Activated effector memory CD4-positive, alpha-beta T cell treated with anti-CD3 and anti-CD28 coated beads, Interleukin-2, amount 50 U/mL, for 16 hours (primary cell): ENCODE data around the gene AKT3.
"Not testable (repeated sequence)": the region's sequence is repeated elsewhere in the genome, so short reads cannot be mapped to it uniquely, and the experiment has no call there.

Experiments used
- DNase-seq: peaks from one replicate; pipeline ENCODE4 v3.0.0-alpha.2; 2020

AKT3 gene

DNA sequence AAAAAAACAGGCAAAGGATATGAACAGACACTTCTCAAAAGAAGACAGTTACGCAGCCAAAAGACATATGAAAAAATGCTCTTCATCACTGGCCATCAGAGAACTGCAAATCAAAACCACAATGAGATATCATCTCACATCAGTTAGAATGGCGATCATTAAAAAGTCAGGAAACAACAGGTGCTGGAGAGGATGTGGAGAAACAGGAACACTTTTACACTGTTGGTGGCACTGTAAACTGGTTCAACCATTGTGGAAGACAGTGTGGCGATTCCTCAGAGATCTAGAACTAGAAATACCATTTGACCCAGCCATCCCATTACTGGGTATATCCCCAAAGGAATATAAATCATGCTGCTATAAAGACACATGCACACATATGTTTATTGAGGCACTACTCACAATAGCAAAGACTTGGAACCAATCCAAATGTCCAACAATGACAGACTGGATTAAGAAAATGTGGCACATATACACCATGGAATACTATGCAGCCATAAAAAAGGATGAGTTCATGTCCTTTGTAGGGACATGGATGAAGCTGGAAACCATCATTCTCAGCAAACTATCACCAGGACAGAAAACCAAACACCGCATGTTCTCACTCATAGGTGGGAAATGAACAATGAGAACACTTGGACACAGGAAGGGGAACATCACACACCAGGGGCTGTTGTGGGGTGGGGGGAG is 77.5 kb downstream of the AKT3 start:
- DNase-seq, result not testable (repeated sequence)

DNA sequence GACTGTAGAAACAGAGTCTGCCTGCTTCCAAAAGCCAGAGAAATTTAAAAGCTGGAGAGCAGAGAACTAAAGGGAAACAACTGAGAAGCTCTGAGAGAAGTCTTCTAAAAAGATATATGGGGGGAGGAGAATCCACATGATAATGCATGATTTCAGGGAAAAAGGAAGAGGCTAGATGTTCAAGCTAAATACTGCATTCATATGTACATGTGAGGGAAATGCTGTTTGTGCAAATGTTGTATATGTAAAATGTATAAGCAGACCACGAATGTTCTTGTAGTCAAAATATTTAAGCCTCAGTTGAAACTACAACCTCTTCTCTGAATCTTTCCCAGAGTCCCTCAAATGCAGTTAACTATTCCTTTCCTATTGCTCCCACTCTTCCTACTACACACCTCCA is 79.2 kb downstream of the AKT3 start:
- no peak for DNase-seq

DNA sequence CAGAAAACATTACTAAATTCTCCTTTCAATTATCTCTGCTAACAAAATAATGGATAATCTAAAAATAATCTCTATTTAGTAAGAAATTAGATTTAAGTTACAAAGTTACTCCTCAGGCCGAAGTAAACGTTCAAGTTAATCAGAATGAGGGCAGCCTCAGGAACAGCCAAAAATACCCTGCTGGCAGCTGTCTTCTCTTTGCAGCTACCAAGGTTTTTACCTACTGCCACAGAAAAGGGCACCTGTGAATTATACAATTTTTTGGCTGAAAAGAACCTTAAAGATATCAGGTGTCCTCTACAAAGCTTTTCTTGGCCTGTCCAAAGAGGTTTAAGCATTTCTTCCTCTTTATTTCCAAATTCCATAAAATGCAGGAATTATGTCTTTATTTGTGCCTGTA is 84.4 kb downstream of the AKT3 start:
- DNase-seq, result no peak

DNA sequence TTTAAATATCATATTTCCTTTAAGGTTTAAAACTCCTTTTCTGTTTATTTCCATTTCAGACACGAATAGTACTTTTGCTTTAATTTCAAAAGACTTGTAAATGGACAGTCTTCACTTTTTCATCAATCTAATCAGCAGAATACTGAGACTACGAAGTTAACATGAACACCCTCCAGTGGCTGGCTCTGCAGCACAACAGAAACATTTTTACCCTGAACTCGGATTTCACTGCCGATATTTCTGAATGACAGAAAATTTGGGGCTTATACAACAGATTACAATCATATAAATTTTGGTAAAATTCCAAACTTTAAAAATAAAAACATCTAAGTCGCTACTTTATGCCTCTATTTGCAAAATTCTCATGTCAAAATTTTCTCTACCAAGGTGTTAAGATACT is 86.2 kb downstream of the AKT3 start:
- DNase-seq, result no peak

DNA sequence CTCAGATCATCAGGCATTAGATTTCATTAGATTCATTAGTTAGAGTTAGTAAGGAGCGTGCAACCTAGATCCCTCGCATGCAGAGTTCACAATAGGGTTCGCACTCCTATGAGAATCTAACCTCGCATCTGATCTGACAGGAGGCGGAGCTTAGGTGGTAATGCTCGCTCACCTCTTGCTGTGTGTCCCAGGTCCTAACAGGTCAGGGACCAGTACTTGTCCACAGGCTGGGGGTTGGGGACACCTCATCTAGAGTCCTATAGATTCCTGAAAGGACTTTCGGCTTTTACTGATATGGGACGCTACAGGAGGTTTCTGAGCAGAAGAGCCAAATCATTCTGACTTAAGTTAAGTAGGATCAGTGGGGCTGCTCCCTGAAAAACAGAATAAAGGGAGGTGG is 91.4 kb downstream of the AKT3 start:
- DNase-seq, result no peak

DNA sequence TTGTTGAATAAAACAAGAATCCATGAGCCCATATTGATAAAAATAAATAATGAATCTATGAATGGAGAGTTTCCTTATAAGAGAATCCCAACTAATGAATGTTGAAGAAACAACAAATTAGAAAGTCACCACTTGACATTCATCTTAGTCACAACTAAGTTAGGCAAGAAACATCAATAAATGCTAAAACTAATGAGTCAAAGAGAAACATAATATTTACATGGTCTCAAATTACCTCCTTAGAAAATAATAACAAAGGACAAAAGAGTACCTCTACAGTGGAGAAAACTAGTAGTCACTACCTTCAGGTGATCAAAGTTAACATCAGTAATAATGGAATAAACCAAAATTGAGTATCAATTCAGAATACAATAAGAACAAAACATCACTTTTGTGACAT is 93.5 kb downstream of the AKT3 start:
- DNase-seq, result no peak

DNA sequence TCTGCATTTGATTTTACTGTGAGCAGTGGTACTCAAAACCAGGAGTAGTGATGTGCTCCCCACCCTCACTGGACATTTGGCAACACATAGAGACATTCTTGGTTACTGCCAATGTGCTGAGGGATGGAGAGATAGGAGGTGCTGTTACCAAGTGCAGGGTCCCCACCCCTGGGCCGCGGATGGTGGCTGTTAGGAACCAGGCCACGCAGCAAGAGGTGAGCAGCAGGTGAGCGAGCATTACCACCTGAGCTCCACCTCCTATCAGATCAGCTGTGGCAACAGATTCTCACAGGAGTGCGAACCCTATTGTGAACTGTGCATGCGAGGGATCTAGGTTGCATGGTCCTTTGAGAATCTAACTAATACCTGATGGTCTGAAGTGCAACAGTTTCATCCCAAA is 95.7 kb downstream of the AKT3 start:
- no peak for DNase-seq

DNA sequence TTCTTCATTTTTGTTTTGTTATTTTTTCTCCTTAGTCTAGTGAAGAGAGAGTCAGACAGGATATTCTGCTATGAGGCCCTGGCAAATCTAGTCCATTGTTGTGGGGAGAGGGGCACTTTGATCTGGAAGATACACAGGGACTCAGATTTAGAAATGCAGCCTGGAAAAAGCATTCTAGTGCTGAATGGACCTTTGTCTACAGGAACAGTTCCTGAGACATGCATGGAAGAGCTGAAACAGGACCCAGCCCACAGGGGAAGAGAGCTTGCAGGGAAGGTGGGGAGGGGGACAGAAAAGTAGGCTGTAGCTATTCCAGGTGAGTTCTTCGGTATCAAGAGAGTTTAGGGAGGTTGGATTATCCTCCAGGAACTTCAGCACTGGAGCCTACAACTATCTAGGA is 98.5 kb downstream of the AKT3 start:
- DNase-seq, result no peak

DNA sequence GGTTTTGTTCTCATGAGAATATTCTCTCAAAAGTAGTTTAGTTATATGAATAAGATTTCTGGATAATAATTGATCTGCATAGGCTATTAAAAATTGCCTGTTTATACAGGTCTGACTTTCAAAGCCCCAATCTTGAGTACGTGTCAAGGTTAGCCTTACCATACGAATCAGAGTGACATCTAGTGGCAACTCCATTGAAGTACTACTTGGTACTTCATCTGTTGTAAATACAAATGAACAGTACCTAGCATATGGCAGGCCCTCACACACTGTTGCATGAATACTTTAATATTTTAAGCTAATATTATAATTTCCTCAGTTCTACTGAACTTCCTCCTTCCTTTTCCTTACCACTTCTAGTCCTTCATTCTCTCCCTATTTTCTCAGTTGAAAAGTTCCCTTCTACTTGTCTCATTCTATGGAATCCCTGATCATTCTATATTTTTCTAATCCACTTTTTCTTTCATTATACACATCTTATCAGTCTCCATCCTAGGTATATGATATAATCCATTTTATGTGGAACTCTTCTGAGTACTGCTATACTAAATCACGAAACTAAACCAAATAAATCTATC is 101.2 kb downstream of the AKT3 start:
- DNase-seq, result no peak

DNA sequence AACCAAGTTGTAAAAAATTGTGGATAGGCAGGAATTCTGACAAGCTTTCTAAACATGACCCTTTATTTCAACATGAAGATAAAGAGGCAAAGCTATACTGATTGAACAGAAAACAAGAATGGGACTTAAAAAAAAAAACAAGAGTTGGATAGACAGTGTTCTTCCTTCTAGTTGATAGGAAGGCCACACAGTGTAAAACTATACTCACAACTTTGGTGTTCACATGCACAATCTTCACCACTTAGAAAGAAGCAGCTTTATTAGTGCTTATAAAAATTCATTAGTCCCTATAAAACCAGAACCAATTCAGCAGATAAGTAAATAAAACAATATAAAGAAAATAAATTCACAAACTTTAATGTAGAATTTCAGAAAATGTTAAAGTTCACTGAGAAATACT is 101.8 kb downstream of the AKT3 start:
- DNase-seq, result no peak

DNA sequence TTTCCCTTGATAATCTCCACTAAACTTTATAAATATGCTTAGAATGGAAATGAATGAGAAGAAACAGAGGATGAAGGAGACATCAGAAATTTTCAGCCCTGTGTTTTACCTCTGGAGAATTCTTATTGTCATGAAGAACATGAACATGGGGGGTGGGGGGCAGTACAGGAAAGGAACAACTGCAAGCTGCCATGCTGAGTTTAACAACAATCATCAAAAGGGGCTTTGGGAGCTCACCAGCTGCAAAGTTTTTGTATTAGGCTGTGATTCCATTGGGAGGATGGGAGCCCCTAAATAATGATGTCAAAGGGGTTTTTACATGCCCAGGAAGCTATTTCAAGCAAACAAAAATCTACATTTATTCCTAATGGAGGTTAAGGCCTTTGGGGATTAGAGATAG is 103.3 kb downstream of the AKT3 start:
- DNase-seq, result no peak

DNA sequence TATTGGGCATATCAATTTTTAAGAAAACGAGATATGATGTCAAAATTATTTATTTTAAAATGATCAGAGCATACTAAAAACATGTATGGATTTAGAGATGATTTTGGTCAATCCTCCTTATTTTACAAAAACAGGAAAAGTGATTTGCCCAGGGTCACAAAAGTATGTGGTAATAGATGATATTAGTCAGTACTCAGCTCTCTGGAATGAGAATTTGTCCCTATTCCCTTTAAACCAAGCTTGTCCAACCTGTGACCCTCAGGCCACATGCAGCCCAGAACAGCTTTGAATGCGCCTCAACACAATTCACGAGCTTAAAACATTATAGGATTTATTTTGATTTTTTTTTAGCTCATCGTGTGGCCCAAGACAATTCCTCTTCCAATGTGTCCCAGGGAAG is 104.7 kb downstream of the AKT3 start:
- DNase-seq, result no peak

DNA sequence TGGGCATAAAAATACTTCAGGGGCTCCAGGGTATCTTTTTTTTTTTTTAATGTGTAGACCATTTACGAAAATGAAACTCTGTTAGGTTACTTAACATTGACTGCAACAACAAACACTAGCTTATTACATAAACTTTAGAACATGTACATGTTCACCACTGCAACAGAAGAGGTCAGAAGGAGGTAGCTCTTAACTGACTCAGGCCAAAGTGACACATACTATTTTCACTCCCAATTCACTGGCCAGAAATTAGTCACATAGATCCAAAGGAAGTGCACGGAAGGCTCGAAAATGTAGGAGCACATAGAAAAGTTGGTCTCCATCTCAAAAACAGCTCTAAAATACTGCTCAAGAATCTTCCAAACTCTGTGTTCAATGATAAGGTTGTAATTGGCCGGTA is 107.2 kb downstream of the AKT3 start:
- DNase-seq, result no peak

DNA sequence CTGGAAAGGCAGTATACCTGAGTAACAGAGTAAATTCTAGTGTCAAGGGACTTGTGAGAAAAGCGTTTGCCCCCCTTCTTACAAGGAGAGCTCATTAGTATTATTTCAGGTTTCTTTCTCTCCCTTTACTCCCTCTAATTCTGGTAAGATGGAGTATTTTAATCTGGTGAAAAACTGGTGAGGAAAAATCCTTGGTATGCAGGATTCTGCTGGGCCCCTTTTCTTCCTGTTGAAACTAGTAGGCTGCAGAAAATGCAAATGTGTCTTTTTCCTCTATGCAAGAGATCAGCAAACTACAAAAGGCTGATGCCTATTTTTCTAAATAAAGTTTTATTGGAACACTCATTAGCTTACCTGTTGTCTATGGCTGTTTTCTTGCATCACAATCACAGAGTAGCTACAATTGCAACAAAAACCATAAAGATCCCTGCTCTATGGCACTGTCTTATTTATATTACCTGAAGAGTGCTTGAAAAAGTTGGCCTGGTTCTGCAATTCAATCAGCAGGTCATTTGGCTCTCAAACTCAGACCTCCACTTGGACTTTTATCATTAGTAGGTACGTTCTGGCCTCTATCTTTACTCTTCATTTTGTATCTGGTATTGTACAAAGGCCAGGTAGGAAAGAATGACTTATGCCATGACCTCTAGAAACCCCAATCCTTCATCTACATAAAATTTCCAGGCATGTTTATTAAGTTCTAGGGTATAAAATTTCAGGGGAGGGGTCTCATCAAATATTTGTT is 109.6 kb downstream of the AKT3 start:
- DNase-seq, result no peak

DNA sequence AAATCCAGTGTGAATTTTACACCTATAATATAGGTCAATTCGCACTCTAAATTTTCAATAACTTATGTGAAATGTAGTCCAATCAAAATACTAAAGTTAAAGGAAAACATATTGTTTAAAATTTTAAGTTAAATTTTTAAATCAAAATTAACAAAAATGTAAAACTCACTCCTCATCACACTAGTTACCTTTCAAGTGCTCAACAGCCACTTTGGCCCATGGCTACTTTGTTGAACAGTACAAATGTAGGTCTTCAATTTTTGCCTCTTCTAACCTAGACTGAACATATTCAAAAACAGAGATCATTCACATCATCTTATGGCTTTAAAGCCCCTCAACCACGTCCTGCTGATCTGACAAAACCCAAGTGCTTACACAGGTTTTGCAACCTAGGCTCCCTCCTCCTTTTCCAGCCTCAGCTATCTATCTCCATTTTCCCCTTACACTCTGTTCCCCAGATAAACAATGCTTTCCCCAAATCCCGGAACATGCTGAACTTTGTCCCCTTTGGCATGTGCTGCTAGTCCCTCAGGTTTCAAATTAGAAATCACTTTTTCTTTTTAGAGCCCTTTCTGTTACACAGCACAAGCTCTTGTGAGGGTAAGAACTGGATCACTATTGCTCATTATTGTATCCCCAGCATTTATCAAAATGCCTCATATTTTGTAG is 110.6 kb downstream of the AKT3 start:
- no peak for DNase-seq

DNA sequence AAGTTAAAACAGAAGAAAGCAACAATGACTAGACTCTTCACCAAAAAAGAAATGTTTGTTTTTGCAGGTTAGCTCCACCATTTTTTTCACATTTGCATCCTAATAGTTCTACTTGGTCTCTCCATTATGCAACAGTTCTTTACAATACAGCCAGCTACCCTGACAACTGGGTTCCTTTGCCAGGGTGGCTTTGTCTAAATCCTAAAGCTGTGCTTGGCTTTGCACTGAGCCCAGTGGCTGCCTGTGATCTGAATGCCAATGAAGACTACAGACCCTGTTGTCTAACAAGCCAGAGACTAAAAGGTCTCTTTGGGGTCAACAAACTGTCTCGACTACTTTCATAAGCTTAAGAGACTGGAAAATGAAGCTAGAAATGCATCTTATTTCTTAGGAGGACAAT is 112.0 kb downstream of the AKT3 start:
- no peak for DNase-seq

DNA sequence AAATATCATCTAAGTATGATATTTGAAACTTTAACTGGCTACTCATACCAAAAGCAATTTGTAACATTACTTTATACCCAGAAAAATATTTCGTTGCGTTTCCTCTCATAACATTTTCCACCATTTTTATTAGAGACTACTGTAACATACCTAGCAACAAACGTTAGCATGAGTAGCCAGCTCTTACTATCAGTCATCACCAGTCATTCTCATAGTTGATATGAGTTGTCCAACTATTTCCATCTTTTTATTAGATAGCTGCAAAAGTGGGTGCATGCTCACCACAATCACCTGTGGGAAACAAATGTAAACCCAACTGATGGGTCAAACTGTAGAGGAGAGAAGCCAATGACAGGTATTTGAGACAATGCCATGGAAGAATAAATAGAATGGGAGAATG is 114.6 kb downstream of the AKT3 start:
- DNase-seq, result no peak

DNA sequence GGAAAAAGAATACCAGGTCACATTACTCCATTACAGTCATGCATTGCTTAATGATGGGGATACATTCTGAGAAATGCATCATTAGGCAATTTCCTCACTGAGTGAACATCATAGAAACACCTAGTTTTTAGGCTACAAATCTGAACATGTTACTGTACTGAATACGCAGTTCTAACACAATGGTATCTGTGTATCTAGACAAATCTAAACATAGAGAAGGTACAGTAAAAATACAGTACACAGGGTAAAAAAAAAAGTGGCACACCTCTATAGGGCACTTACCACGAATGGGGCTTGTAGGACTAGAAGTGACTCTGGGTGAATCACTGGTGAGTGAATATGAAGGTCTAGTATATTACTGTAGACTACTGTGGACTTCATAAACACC is 115.7 kb downstream of the AKT3 start:
- no peak for DNase-seq

DNA sequence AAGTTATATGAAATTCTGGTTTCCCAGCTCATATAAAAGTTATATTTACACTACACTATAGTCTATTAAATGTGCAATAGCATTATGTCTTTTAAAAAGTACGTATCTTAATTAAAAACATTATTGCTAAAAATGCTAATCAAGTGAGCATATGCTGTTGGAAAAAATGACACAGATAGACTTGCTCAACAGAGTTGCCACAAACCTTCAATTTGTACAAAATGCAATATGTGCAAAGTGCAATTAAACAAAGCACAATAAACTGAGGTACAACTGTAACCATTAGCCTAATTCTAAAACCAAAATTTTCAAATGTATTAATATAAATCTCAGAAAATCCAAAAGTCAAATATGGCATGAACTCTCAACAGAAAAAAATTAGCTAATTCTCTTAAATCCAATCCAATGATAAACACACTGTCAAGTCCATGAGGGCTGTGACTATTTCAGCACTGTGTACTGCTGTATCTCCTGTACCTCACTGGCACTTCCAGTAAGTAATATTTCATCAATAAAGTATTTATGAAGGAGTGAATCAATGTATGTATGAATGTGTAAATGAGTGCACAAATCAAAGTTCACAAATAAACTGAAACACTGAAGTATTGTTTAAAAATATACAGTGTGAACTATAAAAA is 116.3 kb downstream of the AKT3 start:
- no peak for DNase-seq

DNA sequence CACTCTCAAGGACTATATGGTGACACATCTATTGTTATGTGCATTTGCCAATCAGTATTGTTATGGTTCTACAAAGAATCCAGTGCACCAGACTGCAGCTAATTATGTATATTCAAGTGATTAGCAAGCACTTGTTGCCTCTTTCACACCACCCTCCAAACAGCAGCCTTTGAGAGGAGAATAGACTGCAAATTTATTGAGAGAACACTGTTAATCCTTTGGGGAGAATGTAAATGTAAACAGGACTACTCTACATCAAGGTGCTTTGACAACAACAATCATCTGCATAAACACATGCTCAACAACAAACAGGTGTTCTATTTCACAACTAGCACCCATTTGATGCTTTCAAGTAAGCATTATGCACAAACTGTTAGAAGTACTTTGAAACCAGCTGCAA is 117.4 kb downstream of the AKT3 start:
- no peak for DNase-seq

DNA sequence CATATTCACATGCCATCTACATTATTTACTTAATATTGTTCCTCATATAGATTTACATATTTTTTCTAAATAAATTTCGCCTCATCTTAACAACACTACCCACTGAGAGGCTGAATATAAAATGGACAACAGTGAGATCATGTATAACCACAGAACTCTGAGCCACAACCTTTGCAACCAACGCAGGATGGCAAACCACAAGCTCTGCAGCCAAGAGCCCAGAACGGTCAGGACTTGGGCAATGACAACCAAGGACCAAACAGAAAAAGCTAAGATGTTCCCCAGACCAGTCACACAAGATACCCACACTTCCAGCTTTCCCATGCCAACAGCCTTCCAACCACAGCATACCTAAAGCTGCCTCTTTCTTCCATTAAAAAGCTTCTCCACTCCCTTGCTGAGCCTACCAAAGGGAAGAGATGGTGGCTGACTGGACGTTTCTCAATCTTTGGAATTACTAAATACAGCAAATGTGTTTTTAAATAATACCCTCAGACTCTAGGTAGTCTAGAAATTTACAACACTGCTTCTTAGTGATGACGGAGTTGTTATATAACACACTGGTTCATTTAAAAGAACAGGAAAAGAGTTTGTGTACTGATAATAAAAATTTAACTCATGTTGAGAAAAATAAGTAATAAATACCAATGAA is 117.9 kb downstream of the AKT3 start:
- DNase-seq, result no peak

DNA sequence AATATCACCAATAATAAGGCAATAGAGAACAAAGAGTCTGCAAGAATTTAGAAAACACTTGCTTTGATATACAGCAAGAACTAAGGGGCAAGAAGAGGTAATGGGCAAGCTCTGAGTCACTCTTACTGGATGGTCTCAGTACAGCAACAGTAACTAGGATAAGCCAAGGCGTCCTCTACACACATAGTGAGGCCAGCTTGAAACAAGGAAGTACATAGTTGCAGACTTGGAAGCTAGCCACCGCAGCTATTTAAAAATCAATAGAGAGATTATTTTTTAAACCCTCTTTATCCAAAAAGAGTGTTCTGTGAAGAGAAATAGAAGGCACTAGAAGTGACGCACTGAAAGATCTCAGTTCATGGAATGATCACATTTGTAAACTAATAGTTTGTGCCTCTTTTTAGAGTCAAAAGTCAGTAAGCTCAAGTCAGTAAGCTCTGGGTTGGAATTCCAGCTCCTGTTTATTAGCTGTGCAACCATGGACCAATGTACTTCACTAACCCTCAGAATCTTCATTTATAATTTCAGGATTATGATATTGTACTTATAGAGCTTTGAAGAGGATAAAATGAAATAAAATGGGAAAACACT is 118.6 kb downstream of the AKT3 start:
- DNase-seq, result no peak
